ENCODE results near the gene SPOCK1.

- TF ChIP-seq, protein P1, sequence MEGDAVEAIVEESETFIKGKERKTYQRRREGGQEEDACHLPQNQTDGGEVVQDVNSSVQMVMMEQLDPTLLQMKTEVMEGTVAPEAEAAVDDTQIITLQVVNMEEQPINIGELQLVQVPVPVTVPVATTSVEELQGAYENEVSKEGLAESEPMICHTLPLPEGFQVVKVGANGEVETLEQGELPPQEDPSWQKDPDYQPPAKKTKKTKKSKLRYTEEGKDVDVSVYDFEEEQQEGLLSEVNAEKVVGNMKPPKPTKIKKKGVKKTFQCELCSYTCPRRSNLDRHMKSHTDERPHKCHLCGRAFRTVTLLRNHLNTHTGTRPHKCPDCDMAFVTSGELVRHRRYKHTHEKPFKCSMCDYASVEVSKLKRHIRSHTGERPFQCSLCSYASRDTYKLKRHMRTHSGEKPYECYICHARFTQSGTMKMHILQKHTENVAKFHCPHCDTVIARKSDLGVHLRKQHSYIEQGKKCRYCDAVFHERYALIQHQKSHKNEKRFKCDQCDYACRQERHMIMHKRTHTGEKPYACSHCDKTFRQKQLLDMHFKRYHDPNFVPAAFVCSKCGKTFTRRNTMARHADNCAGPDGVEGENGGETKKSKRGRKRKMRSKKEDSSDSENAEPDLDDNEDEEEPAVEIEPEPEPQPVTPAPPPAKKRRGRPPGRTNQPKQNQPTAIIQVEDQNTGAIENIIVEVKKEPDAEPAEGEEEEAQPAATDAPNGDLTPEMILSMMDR (conservative IDR thresholded peaks at IDR 0.05; ENCODE audit: low read depth, low read length) = no peak
- TF ChIP-seq EZH2 (IDR thresholded peaks at IDR 0.05; ENCODE audit: low read length, unreplicated experiment) (no peak), EZH2phosphoT487 (IDR thresholded peaks at IDR 0.05; ENCODE audit: borderline replicate concordance, low read length) (no peak)
These were observed 280.2 kb downstream of the SPOCK1 start for GRCh38 chr5:137218896-137219295.
